PC-9 (cell line): ENCODE measurements around the gene ASTN2. TPM values are rescaled to one million over a fixed set of nuclear protein-coding genes. Genes with fewer than 3 reads are reported as not detected.

Experiments used
- BruUV-seq: library from RNA; stranded (reverse); fragments of 400-500 nt; replicated peaks from 2 replicates; lab custom pipeline; 2021; lab: Mats Ljungman, UMichigan
- CTCF ChIA-PET: fragments of 300-600 bp; sonication (Branson Sonifier 250); formaldehyde crosslinking; loops from one replicate; lab custom pipeline; 2022; ENCODE audit warnings: antibody characterized with exemption; lab: Charles Lee
- POLR2A ChIA-PET: fragments of 300-600 bp; sonication (Branson Sonifier 250); formaldehyde crosslinking; loops from one replicate; lab custom pipeline; 2022; ENCODE audit warnings: antibody characterized with exemption; ENCODE audit not compliant: unreplicated experiment; lab: Charles Lee
- DNase-seq, 2 experiments: peaks; one replicate each; pipeline versions ENCODE4 v3.0.0 to v3.0.0-alpha.2; 2015 to 2022; ENCODE audit warnings: mixed read lengths in 1 of 2
- H2AFZ ChIP-seq: fragments of 200-600 bp; sonication (generic); 2 replicates; pipeline ENCODE4 v1.8.1; 2017; ENCODE audit warnings: antibody characterized with exemption
- H3F3A ChIP-seq: fragments of 200-600 bp; sonication (generic); 2 replicates; pipeline ENCODE4 v1.8.1; 2017; ENCODE audit warnings: antibody characterized with exemption, mild to moderate bottlenecking, low read depth; ENCODE audit not compliant: insufficient read depth
- H3K27ac ChIP-seq: fragments of 200-600 bp; sonication (generic); 2 replicates; pipeline ENCODE4 v1.6.1; 2016; ENCODE audit warnings: mixed run types
- H3K27me3 ChIP-seq: fragments of 200-600 bp; sonication (generic); 2 replicates; pipeline ENCODE4 v1.6.1; 2016; ENCODE audit warnings: low read depth, mixed run types; ENCODE audit not compliant: insufficient read depth
- H3K36me3 ChIP-seq: fragments of 200-600 bp; sonication (generic); 2 replicates; pipeline ENCODE4 v1.6.1; 2016; ENCODE audit warnings: low read depth, mixed run types
- H3K4me1 ChIP-seq: fragments of 200-600 bp; sonication (generic); replicated peaks from 2 replicates; pipeline ENCODE4 v1.6.1; 2016; ENCODE audit warnings: mixed run types; ENCODE audit not compliant: insufficient read depth
- H3K4me2 ChIP-seq: fragments of 200-600 bp; sonication (generic); 2 replicates; pipeline ENCODE4 v1.6.1; 2017; ENCODE audit warnings: mixed run types
- H3K4me3 ChIP-seq: fragments of 200-600 bp; sonication (generic); 2 replicates; pipeline ENCODE4 v1.6.1; 2016; ENCODE audit warnings: mixed run types
- H3K79me2 ChIP-seq: fragments of 200-600 bp; sonication (generic); 2 replicates; pipeline ENCODE4 v1.6.1; 2017; ENCODE audit warnings: low read depth, mixed run types
- H3K9me2 ChIP-seq: fragments of 200-600 bp; sonication (generic); 2 replicates; pipeline ENCODE4 v1.8.1; 2017; ENCODE audit warnings: mild to moderate bottlenecking; ENCODE audit not compliant: insufficient read depth
- H3K9me3 ChIP-seq: fragments of 200-600 bp; sonication (generic); 2 replicates; pipeline ENCODE4 v1.8.1; 2016; ENCODE audit warnings: low read depth; ENCODE audit not compliant: insufficient read depth
- H4K20me1 ChIP-seq: fragments of 200-600 bp; sonication (generic); 2 replicates; pipeline ENCODE4 v1.8.1; 2017; ENCODE audit not compliant: insufficient read depth
- EZH2 ChIP-seq: fragments of 200-600 bp; sonication (generic); IDR thresholded peaks from 2 replicates; pipeline ENCODE4 v1.8.0; 2017; ENCODE audit warnings: antibody characterized with exemption, low read depth
- intact Hi-C: fragments of 100-400 bp; cut with micrococcal nuclease; formaldehyde crosslinking; loops from one replicate; pipeline ENCODE4 v1.10.0; 2022; ENCODE audit not compliant: unreplicated experiment
- total RNA-seq: library from RNA; stranded (reverse); gene quantifications from 2 replicates; pipeline ENCODE4 v1.2.3, GENCODE V29; 2021
- TF ChIP-seq, protein P1 (sequence below): fragments of 200-600 bp; sonication (generic); conservative IDR thresholded peaks from 2 replicates; pipeline ENCODE4 v1.6.1; 2017; ENCODE audit warnings: mixed run types, antibody characterized with exemption, mild to moderate bottlenecking, moderate library complexity

ASTN2 gene
- total RNA-seq, 1 experiment from 2014 or later: 6.2 TPM

DNA sequence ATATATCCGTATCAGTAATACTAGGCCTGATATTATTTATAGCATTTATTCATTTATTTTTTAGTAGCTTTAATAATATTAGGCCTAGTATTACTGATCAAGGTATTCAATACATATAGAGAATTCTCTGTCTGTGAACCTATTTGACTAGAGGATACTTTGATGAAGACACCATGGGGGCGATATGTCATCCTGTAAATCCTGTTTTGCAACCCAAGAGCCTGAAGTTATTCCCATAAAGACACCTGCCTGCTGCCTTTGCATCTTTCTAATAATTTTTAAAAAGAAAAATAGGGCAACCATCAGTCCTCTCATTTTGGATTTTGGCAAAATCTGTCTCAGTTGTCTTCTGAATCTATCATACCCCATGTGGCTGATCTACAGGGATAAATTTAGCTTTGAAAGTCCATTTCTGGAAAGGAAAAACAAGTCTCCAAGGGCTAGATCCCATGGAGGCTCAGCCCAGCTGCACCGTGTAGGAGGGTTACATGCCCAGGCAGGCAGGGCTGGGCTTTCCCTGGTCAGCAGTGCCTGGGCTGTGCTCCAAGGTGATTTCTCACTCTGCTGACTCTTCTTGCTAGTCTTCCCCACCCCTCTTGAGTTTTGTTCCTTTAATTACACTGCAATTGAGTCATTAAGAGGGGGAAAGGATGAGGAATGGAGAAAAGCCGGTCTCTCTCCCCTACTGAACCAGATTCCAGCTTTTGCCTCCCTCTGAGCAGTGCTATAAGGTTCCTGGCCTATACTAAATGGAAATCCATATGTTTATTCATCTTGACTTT lies 558.8 kb downstream of the ASTN2 start:
- intact Hi-C loops: loop anchor here (1.0 kb wide), 1 partner anchor 14 kb away; no protein-coding TSS in a partner anchor
- peaks cover 18% of the 10 kb centered on the region; the same call in 1 of the 2 replicates for H3F3A ChIP-seq
- no peaks in the 10 kb centered on the region for H3K27me3 ChIP-seq
- BruUV-seq: no TSS peak
- H2AFZ ChIP-seq: 0 out of 2 replicates have a peak overlapping the region, but pooled peaks have one; percentile 45
- DNase-seq: peak; percentile 65 to 90
- no peaks in the 10 kb centered on the region for H3K9me3 ChIP-seq
- no peaks in the 10 kb centered on the region for H3K79me2 ChIP-seq
- no peaks in the 10 kb centered on the region for H4K20me1 ChIP-seq
- peak overlapping the region; percentile 59 for H3K27ac ChIP-seq
- CTCF ChIA-PET: interaction anchor here (0.7 kb wide), 1 partner anchor 18 kb away, joined by 3 read pairs; no protein-coding TSS in a partner anchor
- H3K4me1 ChIP-seq: peaks cover 29% of the 10 kb centered on the region
- no peak overlapping the region for H3K4me3 ChIP-seq
- no peaks in the 10 kb centered on the region for H3K9me2 ChIP-seq
- no peaks in the 10 kb centered on the region for H3K36me3 ChIP-seq
- peak overlapping the region; percentile 52 for H3K4me2 ChIP-seq
- POLR2A ChIA-PET: no interaction called here
- TF ChIP-seq EZH2: no peak
- TF ChIP-seq, protein P1, sequence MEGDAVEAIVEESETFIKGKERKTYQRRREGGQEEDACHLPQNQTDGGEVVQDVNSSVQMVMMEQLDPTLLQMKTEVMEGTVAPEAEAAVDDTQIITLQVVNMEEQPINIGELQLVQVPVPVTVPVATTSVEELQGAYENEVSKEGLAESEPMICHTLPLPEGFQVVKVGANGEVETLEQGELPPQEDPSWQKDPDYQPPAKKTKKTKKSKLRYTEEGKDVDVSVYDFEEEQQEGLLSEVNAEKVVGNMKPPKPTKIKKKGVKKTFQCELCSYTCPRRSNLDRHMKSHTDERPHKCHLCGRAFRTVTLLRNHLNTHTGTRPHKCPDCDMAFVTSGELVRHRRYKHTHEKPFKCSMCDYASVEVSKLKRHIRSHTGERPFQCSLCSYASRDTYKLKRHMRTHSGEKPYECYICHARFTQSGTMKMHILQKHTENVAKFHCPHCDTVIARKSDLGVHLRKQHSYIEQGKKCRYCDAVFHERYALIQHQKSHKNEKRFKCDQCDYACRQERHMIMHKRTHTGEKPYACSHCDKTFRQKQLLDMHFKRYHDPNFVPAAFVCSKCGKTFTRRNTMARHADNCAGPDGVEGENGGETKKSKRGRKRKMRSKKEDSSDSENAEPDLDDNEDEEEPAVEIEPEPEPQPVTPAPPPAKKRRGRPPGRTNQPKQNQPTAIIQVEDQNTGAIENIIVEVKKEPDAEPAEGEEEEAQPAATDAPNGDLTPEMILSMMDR: no peak

DNA sequence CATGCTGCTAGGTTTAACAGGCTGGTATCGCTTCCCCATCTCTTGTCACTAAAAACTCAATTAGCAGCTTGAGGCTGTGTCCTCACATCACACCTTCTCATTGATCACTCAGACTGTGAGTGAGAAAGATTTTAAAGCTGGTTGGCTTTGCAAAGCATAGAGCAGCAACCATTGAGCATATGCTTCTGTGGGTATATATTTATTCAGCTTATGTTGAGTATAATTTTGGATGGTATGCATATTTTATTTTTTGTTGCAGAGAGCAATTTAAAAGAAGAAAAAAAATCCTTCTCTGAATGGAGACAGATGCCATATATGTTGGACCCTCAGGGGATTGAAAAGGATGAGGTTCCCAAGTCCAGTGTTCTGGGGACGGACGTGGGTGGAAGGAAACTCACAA lies 565.1 kb downstream of the ASTN2 start:
- intact Hi-C loops: no loop called here
- Histone ChIP-seq H3K79me2 (no peaks in the 10 kb centered on the region), H4K20me1 (no peaks in the 10 kb centered on the region), H3K4me2 (no peak overlapping the region), H3K4me1 (no peaks in the 10 kb centered on the region), H3K36me3 (no peaks in the 10 kb centered on the region), H3K27me3 (no peaks in the 10 kb centered on the region), H3K9me2 (no peaks in the 10 kb centered on the region), H2AFZ (no peak overlapping the region), H3K9me3 (no peaks in the 10 kb centered on the region), H3K4me3 (no peak overlapping the region), H3K27ac (no peak overlapping the region), H3F3A (no peaks in the 10 kb centered on the region)
- TF ChIP-seq, protein P1: no peak
- TF ChIP-seq EZH2: no peak
- ChIA-PET CTCF (no interaction called here), POLR2A (no interaction called here)
- no TSS peak for BruUV-seq
- DNase-seq: no peak

DNA sequence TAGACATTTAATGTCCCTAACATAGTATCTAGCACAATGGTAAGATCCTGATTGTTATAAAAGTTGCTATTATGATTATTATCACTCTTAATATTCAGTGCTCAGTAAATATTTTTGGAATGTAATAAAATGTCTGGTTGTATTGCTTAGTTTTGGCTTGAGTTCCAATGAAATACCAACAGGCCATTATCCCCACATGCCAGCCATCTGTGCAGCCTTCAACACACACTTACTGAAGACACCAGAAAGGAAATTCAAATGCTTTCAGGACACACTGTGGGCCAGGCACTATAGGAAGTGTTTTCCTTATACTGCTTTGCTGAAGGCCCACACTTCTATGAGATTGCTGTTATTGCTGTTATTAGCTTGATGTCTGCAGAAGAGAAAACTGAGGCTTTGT lies 570.2 kb downstream of the ASTN2 start:
- intact Hi-C loops: no loop called here
- H3K4me1 ChIP-seq: no peaks in the 10 kb centered on the region
- TF ChIP-seq EZH2: no peak
- TF ChIP-seq, protein P1: no peak
- no peaks in the 10 kb centered on the region for H3K36me3 ChIP-seq
- no TSS peak for BruUV-seq
- ChIA-PET POLR2A (no interaction called here), CTCF (no interaction called here)
- H3K9me2 ChIP-seq: no peaks in the 10 kb centered on the region
- H3K9me3 ChIP-seq: no peaks in the 10 kb centered on the region
- H3K4me3 ChIP-seq: no peak overlapping the region
- DNase-seq: no peak
- no peak overlapping the region for H3K27ac ChIP-seq
- H4K20me1 ChIP-seq: no peaks in the 10 kb centered on the region
- H3F3A ChIP-seq: no peaks in the 10 kb centered on the region
- no peaks in the 10 kb centered on the region for H3K27me3 ChIP-seq
- no peaks in the 10 kb centered on the region for H3K79me2 ChIP-seq
- no peak overlapping the region for H2AFZ ChIP-seq
- no peak overlapping the region for H3K4me2 ChIP-seq
